Mesendoderm (in vitro differentiated cells): ENCODE measurements around the gene GPT2.
A peak's percentile ranks its signal among the peaks of the same experiment; 100 is the strongest.

Experiments used
- DNase-seq: peaks from one replicate; pipeline ENCODE4 v3.0.0; 2013
- H2AK5ac ChIP-seq: 2 replicates; pipeline ENCODE4 v1.6.1; 2013; ENCODE audit warnings: low read length, inconsistent platforms
- H2BK120ac ChIP-seq: 2 replicates; pipeline ENCODE4 v1.6.1; 2013; ENCODE audit warnings: low read depth, mild to moderate bottlenecking, low read length, moderate library complexity, mixed read lengths
- H2BK15ac ChIP-seq: replicated peaks from 2 replicates; pipeline ENCODE4 v1.6.1; 2013; ENCODE audit warnings: low read depth, mild to moderate bottlenecking, moderate library complexity
- H2BK5ac ChIP-seq: 2 replicates; pipeline ENCODE4 v1.6.1; 2013; ENCODE audit warnings: low read length, inconsistent platforms
- H3K18ac ChIP-seq: 2 replicates; pipeline ENCODE4 v1.6.1; 2013; ENCODE audit warnings: mild to moderate bottlenecking, low read length, mixed read lengths
- H3K23ac ChIP-seq: one replicate; pipeline ENCODE4 v1.6.1; 2013; ENCODE audit warnings: low read length
- H3K27ac ChIP-seq: 2 replicates; pipeline ENCODE4 v1.5.1; 2013; ENCODE audit warnings: low read depth, mild to moderate bottlenecking, inconsistent platforms, low read length, moderate library complexity
- H3K27me3 ChIP-seq: 2 replicates; pipeline ENCODE4 v1.6.1; 2013; ENCODE audit warnings: low read length, control low read depth, mild to moderate bottlenecking, inconsistent platforms; ENCODE audit not compliant: insufficient read depth, poor library complexity
- H3K36me3 ChIP-seq: 2 replicates; pipeline ENCODE4 v1.6.1; 2013; ENCODE audit warnings: low read length, inconsistent platforms; ENCODE audit not compliant: control insufficient read depth, insufficient read depth
- H3K4ac ChIP-seq: one replicate; pipeline ENCODE4 v1.6.1; 2013; ENCODE audit warnings: low read depth, mild to moderate bottlenecking, low read length, moderate library complexity
- H3K4me1 ChIP-seq: 2 replicates; pipeline ENCODE4 v1.6.1; 2013; ENCODE audit warnings: low read depth, low read length, inconsistent platforms; ENCODE audit not compliant: control insufficient read depth
- H3K4me2 ChIP-seq: 2 replicates; pipeline ENCODE4 v1.6.1; 2013; ENCODE audit warnings: low read length
- H3K4me3 ChIP-seq: 2 replicates; pipeline ENCODE4 v1.5.1; 2013; ENCODE audit warnings: mild to moderate bottlenecking, low read length
- H3K56ac ChIP-seq: one replicate; pipeline ENCODE4 v1.6.1; 2013; ENCODE audit warnings: low read length
- H3K79me1 ChIP-seq: 2 replicates; pipeline ENCODE4 v1.6.1; 2013; ENCODE audit warnings: low read length, inconsistent platforms
- H3K79me2 ChIP-seq: 2 replicates; pipeline ENCODE4 v1.6.1; 2013; ENCODE audit warnings: mild to moderate bottlenecking, low read length; ENCODE audit not compliant: control insufficient read depth, insufficient read depth
- H3K9ac ChIP-seq: 2 replicates; pipeline ENCODE4 v1.6.1; 2013; ENCODE audit warnings: low read length, inconsistent platforms
- H4K5ac ChIP-seq: one replicate; pipeline ENCODE4 v1.6.1; 2013; ENCODE audit warnings: low read length
- H4K8ac ChIP-seq: one replicate; pipeline ENCODE4 v1.6.1; 2013; ENCODE audit warnings: low read depth, mild to moderate bottlenecking, control low read depth, low read length, moderate library complexity
- WGBS: extraction: QIAGEN DNeasy Blood & Tissue Kit; methylation state at CpG from one replicate; pipeline ENCODE4 v1.1.7; 2013; ENCODE audit warnings: low lambda C conversion rate, missing lambda C conversion rate; ENCODE audit not compliant: insufficient coverage; ENCODE audit errors: extremely low coverage; 5-methylcytosine and 5-hydroxymethylcytosine counted together

The GPT2 gene

DNA sequence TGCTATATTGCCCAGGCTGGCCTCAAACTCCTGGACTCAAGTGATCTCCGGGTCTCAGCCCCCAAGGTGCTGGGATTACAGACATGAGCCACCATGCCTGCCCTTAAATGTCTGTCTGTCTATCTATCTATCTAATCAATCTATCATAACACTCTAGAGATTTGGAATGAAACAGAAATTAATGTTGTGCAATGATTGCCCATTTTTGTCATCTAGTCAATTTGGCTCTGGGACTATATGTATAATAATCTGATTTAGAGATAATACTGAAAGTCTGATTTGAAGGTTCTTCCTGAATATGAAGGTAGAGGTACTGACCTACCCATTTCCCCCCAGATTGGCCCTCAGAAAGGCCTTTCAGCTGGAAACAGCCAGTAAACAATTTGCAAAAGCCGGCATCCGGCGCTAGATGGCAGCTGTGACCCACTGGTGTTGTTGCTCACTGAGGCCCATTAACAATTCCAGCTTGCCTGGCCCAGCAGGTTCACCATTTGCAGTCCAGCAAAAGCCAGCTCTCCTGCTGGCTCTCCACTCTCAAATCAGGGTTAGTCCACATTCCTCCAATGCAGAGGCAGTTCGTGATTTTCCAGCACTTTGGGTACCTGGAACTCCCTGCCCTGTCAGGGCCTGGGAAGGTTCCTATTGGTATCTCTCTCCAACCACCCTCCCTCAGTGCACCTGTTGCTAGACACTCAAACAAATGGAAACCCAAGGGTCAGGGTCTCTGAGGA lies 30.3 kb upstream of the GPT2 start:
- no peak overlapping the region for H3K56ac ChIP-seq
- peaks cover 2% of the 10 kb centered on the region for H3K4me1 ChIP-seq
- no peak overlapping the region for H2BK5ac ChIP-seq
- H3K27ac ChIP-seq = no peak overlapping the region
- no peak overlapping the region for H3K4me3 ChIP-seq
- H3K79me2 ChIP-seq = no peaks in the 10 kb centered on the region
- no CpG with 5 or more reads among the region's 5 CpGs for WGBS
- H3K23ac ChIP-seq = no peak overlapping the region
- no peak overlapping the region for H3K9ac ChIP-seq
- no peak overlapping the region for H2BK15ac ChIP-seq
- H3K4me2 ChIP-seq = no peak overlapping the region
- H2AK5ac ChIP-seq = no peak overlapping the region
- no peak overlapping the region for H4K8ac ChIP-seq
- no peak overlapping the region for H3K4ac ChIP-seq
- no peaks in the 10 kb centered on the region for H3K79me1 ChIP-seq
- H2BK120ac ChIP-seq = no peak overlapping the region
- H3K18ac ChIP-seq = no peak overlapping the region
- DNase-seq = peak; percentile 90
- no peak overlapping the region for H4K5ac ChIP-seq
- no peaks in the 10 kb centered on the region for H3K36me3 ChIP-seq
- no peaks in the 10 kb centered on the region for H3K27me3 ChIP-seq

DNA sequence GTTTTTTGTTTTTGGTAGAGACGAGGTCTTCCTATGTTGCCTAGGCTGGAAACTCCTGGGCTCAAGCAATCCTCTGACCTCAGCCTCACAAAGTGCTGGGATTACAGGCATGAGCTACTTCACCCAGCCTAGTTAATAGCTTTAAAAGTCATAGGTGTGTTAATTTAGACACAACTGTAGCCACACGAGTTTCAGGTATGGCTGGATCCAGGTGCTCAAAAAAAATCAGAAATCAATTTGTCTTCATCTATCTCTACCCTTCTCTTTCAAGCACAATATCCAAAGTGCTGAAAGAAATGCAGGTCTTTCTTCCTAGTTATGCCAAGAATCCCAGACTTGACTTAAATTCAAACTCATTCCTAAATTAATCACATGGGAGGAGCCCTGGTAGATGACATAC lies 29.3 kb upstream of the GPT2 start:
- Histone ChIP-seq H3K56ac (no peak overlapping the region), H3K79me1 (no peaks in the 10 kb centered on the region), H2BK5ac (no peak overlapping the region), H2BK15ac (no peak overlapping the region), H4K5ac (no peak overlapping the region), H3K36me3 (no peaks in the 10 kb centered on the region), H3K9ac (no peak overlapping the region), H3K79me2 (no peaks in the 10 kb centered on the region), H3K27me3 (no peaks in the 10 kb centered on the region), H2BK120ac (no peak overlapping the region), H3K23ac (no peak overlapping the region), H3K4ac (no peak overlapping the region), H3K18ac (no peak overlapping the region), H3K27ac (no peak overlapping the region), H3K4me3 (no peak overlapping the region), H3K4me1 (peaks cover 2% of the 10 kb centered on the region), H2AK5ac (no peak overlapping the region), H4K8ac (no peak overlapping the region), H3K4me2 (no peak overlapping the region)
- WGBS = no CpG with 5 or more reads among the region's 2 CpGs
- DNase-seq = no peak

- no peak for DNase-seq
These were observed 28.8 kb upstream of the GPT2 start for GRCh38 chr16:46855389-46855788.

GRCh38 chr16:46857368-46857945 lies 26.7 kb upstream of the GPT2 start:
- Histone ChIP-seq H3K27ac (no peak overlapping the region), H2BK5ac (no peak overlapping the region), H3K56ac (no peak overlapping the region), H3K27me3 (no peaks in the 10 kb centered on the region), H2BK15ac (no peak overlapping the region), H2BK120ac (no peak overlapping the region), H3K9ac (no peak overlapping the region), H3K4me2 (no peak overlapping the region), H3K23ac (no peak overlapping the region), H3K4me1 (no peaks in the 10 kb centered on the region), H3K4ac (no peak overlapping the region), H3K79me1 (no peaks in the 10 kb centered on the region), H2AK5ac (no peak overlapping the region), H4K5ac (no peak overlapping the region), H3K18ac (no peak overlapping the region), H3K4me3 (no peak overlapping the region), H3K79me2 (no peaks in the 10 kb centered on the region), H4K8ac (no peak overlapping the region), H3K36me3 (no peaks in the 10 kb centered on the region)
- WGBS = no CpG with 5 or more reads among the region's 6 CpGs
- no peak for DNase-seq

More at GRCh38 chr16:46855389-46855788, 28.8 kb upstream of the GPT2 start:
- H3K23ac ChIP-seq = no peak overlapping the region
- H2BK5ac ChIP-seq = no peak overlapping the region
- no peak overlapping the region for H3K9ac ChIP-seq
- H3K27ac ChIP-seq = no peak overlapping the region
- H2BK15ac ChIP-seq = no peak overlapping the region
- no peak overlapping the region for H4K8ac ChIP-seq
- H2AK5ac ChIP-seq = no peak overlapping the region
- no peak overlapping the region for H2BK120ac ChIP-seq
- no peak overlapping the region for H3K4me3 ChIP-seq
- no peaks in the 10 kb centered on the region for H3K36me3 ChIP-seq
- H3K79me1 ChIP-seq = no peaks in the 10 kb centered on the region
- no peak overlapping the region for H3K18ac ChIP-seq
- no peaks in the 10 kb centered on the region for H3K27me3 ChIP-seq
- H3K56ac ChIP-seq = no peak overlapping the region
- H4K5ac ChIP-seq = no peak overlapping the region
- WGBS = no CpG with 5 or more reads among the region's 4 CpGs
- peaks cover 2% of the 10 kb centered on the region for H3K4me1 ChIP-seq
- H3K4me2 ChIP-seq = no peak overlapping the region
- H3K79me2 ChIP-seq = no peaks in the 10 kb centered on the region
- H3K4ac ChIP-seq = no peak overlapping the region

DNA sequence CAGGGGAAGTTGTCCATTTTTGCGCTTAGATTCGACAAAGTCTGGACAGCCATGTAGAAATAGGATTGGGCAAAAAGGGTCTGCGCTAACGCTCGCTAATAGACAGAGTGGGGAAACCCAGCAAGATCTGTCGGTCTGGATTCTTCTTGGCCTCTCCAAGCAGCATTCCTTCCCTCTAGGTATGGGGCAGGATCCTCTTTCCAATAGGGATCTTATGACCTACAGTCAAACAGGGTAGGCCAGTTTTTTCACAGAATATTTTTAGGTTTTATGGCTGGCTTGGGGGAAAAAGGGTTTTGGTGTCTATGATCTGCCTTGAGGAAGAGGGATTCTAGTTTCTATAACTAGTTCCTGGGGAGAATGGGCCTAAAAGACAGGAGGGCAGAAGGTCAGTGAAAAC lies 26.0 kb upstream of the GPT2 start:
- Histone ChIP-seq H4K5ac (no peak overlapping the region), H3K27me3 (no peaks in the 10 kb centered on the region), H3K18ac (no peak overlapping the region), H3K27ac (no peak overlapping the region), H3K4me3 (no peak overlapping the region), H2BK5ac (no peak overlapping the region), H2BK15ac (no peak overlapping the region), H3K4me2 (no peak overlapping the region), H2BK120ac (no peak overlapping the region), H4K8ac (no peak overlapping the region), H2AK5ac (no peak overlapping the region), H3K9ac (no peak overlapping the region), H3K23ac (no peak overlapping the region), H3K4ac (no peak overlapping the region), H3K79me2 (no peaks in the 10 kb centered on the region), H3K36me3 (no peaks in the 10 kb centered on the region), H3K56ac (no peak overlapping the region), H3K4me1 (no peaks in the 10 kb centered on the region), H3K79me1 (no peaks in the 10 kb centered on the region)
- whole genome bisulfite sequencing = no CpG with 5 or more reads among the region's 6 CpGs
- DNase-seq = no peak
